Fibroblast of mammary gland (primary cell): ENCODE data around the gene MISP.

Source experiments
- DNase-seq: peaks from one replicate; pipeline ENCODE4 v3.0.0-alpha.2; 2010; ENCODE audit warnings: low read depth
- H3K4me3 ChIP-seq: 2 replicates; pipeline ENCODE4 v1.5.1; 2011; ENCODE audit warnings: low read depth, mild to moderate bottlenecking, low read length, moderate library complexity; ENCODE audit not compliant: control insufficient read depth
- TF ChIP-seq, protein P1 (sequence below): conservative IDR thresholded peaks from 2 replicates; pipeline ENCODE4 v1.5.1; 2011; ENCODE audit warnings: low read depth, low read length, inconsistent platforms; ENCODE audit not compliant: control insufficient read depth, insufficient read depth

MISP gene

DNA sequence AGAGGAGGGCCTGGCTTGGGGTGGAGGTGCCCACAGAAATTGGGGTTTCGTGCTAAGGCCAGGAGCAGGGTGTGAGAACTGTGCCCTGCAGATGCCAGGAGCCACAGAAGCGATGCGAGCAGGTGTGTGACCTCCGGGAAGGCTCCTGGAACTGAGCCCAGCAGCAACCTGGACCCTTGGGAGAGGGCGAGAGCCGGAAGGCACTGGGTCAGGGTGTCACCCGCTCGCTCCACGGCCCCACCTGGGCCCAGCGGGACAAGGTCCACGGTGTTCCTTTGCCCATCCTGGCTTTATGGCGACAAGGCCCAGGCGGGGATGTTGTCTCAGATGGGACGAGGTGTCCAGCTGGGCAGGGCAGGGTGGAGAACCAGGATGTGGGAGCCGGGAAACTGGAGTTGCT lies 4.2 kb downstream of the MISP start:
- no peak for DNase-seq
- H3K4me3 ChIP-seq = no peak overlapping the region
- TF ChIP-seq, protein P1, sequence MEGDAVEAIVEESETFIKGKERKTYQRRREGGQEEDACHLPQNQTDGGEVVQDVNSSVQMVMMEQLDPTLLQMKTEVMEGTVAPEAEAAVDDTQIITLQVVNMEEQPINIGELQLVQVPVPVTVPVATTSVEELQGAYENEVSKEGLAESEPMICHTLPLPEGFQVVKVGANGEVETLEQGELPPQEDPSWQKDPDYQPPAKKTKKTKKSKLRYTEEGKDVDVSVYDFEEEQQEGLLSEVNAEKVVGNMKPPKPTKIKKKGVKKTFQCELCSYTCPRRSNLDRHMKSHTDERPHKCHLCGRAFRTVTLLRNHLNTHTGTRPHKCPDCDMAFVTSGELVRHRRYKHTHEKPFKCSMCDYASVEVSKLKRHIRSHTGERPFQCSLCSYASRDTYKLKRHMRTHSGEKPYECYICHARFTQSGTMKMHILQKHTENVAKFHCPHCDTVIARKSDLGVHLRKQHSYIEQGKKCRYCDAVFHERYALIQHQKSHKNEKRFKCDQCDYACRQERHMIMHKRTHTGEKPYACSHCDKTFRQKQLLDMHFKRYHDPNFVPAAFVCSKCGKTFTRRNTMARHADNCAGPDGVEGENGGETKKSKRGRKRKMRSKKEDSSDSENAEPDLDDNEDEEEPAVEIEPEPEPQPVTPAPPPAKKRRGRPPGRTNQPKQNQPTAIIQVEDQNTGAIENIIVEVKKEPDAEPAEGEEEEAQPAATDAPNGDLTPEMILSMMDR = no peak

GRCh38 chr19:756236-756635 lies 5.3 kb downstream of the MISP start:
- no peak overlapping the region for H3K4me3 ChIP-seq
- TF ChIP-seq, protein P1 = no peak
- peak; percentile 78 for DNase-seq

DNA sequence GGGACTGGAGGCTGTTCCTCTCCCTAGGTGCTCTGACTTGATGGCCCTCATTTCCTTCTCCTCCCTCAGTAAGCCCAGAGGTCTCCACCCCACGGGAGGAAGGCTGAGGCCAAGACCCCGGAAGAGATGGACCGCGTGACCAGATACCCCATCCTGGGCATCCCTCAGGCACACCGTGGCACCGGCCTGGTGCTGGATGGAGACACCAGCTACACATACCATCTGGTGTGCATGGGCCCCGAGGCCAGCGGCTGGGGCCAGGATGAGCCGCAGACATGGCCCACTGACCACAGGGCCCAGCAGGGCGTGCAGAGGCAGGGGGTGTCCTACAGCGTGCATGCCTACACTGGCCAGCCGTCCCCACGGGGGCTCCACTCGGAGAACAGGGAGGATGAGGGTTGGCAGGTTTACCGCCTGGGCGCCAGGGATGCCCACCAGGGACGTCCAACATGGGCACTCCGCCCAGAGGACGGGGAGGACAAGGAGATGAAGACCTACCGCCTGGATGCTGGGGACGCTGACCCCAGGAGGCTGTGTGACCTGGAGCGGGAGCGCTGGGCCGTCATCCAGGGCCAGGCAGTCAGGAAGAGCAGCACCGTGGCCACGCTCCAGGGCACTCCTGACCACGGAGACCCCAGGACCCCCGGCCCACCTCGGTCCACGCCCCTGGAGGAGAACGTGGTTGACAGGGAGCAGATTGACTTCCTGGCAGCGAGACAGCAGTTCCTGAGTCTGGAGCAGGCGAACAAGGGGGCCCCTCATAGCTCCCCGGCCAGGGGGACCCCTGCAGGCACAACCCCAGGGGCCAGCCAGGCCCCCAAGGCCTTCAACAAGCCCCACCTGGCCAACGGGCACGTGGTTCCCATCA lies 6.1 kb downstream of the MISP start:
- TF ChIP-seq, protein P1 = no peak
- DNase-seq = no peak

GRCh38 chr19:757811-758668 lies 7.1 kb downstream of the MISP start:
- DNase-seq = no peak
- H3K4me3 ChIP-seq = no peak overlapping the region
- TF ChIP-seq, protein P1 = no peak

More for the DNA sequence above, 6.1 kb downstream of the MISP start:
- H3K4me3 ChIP-seq = no peak overlapping the region

GRCh38 chr19:763181-763580 lies 12.3 kb downstream of the MISP start:
- no peak for DNase-seq
- TF ChIP-seq, protein P1 = no peak
- H3K4me3 ChIP-seq = no peak overlapping the region

DNA sequence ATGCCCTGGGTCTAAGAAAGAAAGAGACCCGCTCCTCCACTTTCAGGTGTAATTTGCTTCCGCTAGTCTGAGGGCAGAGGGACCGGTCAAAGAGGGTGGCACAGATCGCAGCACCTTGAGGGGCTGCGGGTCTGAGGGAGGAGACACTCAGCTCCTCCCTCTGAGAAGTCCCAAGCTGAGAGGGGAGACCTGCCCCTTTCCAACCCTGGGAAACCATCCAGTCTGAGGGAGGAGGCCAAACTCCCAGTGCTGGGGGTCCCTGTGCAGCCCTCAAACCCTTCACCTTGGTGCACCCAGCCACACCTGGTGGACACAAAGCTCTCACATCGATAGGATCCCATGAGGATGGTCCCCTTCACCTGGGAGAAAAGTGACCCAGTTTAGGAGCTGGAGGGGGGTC lies 13.0 kb downstream of the MISP start:
- no peak overlapping the region for H3K4me3 ChIP-seq
- no peak for DNase-seq
- TF ChIP-seq, protein P1 = no peak
